ENCODE data around the gene ELMO1. TPM values are rescaled to one million over a fixed set of nuclear protein-coding genes. Genes with fewer than 3 reads are reported as not detected.

The ELMO1 gene
- total and polyA plus RNA-seq, 9 donors = 8.9 to 48.9 (median 28.0) TPM

DNA sequence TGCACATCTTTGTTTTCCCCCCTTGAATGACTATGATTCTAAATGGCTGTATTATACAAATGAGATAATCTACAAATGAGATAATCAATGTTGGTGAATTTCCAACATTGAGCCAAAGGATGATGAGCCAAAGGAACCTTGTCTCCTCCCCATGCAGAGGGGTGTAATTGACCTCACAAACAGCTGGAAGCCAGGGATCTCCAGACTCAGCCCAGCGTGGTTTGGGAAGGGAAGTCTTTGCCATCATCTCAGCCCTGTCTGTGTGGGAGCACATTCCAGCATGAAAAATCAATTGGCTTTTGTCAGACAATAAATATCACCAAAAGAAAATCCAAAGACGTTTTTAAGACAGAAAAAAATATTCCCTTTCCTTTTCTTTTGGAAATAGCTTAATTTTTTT lies 452.9 kb downstream of the ELMO1 start:
- Histone ChIP-seq H3K4me1 (ENCODE audit: insufficient read depth) (no peaks in the 10 kb centered on the region), H3K27ac (no peak overlapping the region), H3K36me3 (no peaks in the 10 kb centered on the region), H3K9me3 (no peaks in the 10 kb centered on the region), H3K4me3 (no peak overlapping the region), H3K27me3 (no peaks in the 10 kb centered on the region)
- 33 to 42% (median 37%) methylated on average over 2 of the region's 2 CpGs for WGBS, 3 donors
- TF ChIP-seq, protein P1, sequence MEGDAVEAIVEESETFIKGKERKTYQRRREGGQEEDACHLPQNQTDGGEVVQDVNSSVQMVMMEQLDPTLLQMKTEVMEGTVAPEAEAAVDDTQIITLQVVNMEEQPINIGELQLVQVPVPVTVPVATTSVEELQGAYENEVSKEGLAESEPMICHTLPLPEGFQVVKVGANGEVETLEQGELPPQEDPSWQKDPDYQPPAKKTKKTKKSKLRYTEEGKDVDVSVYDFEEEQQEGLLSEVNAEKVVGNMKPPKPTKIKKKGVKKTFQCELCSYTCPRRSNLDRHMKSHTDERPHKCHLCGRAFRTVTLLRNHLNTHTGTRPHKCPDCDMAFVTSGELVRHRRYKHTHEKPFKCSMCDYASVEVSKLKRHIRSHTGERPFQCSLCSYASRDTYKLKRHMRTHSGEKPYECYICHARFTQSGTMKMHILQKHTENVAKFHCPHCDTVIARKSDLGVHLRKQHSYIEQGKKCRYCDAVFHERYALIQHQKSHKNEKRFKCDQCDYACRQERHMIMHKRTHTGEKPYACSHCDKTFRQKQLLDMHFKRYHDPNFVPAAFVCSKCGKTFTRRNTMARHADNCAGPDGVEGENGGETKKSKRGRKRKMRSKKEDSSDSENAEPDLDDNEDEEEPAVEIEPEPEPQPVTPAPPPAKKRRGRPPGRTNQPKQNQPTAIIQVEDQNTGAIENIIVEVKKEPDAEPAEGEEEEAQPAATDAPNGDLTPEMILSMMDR (IDR thresholded peaks at IDR 0.05) = no peak
- TF ChIP-seq POLR2A (IDR thresholded peaks at IDR 0.05) (no peak), EP300 (IDR thresholded peaks at IDR 0.05) (no peak)
- intact Hi-C loops (cut with DNase I) = no loop called here
- DNase-seq = no peak

DNA sequence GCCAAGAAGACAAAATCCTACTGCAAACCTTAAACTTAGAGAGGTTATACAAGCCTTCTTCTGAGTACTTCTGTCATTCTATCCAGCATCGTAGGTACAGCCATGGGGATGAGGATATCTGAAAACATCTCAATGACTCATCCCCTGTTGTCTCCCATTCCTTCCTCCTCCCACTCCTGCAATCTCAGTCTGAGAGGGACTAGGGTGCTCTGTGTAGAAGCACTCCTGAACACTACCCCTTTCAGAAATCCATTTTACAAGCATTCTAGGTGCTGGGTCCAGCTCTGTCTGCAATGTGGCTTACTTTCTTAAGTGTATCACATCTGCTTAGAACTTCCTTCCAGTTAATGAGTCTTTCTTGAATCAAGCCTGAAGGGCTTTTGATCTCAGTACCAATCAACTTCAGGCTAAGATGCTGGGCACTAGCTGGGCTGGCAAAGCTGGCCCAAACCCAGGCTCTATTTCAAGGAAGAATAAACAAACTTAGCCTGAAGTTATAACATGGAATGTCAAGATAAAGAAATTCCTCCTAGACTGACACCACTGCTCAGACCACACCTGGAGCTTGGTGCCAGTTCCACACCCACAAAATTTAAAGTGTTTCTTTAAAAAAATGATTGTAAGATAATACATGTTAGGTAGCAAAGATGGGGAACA lies 454.1 kb downstream of the ELMO1 start:
- H3K27ac ChIP-seq = no peak overlapping the region
- H3K4me3 ChIP-seq = no peak overlapping the region
- no peaks in the 10 kb centered on the region for H3K4me1 ChIP-seq (ENCODE audit: insufficient read depth)
- no peak for DNase-seq
- H3K27me3 ChIP-seq = no peaks in the 10 kb centered on the region
- no peaks in the 10 kb centered on the region for H3K9me3 ChIP-seq
- WGBS, 3 donors = 78 to 90% (median 81%) methylated on average over 1 of the region's 1 CpG
- no peak for TF ChIP-seq POLR2A (IDR thresholded peaks at IDR 0.05)
- TF ChIP-seq EP300 (IDR thresholded peaks at IDR 0.05) = no peak
- TF ChIP-seq, protein P1 (IDR thresholded peaks at IDR 0.05) = no peak
- H3K36me3 ChIP-seq = no peaks in the 10 kb centered on the region
- intact Hi-C loops (cut with DNase I) = no loop called here

DNA sequence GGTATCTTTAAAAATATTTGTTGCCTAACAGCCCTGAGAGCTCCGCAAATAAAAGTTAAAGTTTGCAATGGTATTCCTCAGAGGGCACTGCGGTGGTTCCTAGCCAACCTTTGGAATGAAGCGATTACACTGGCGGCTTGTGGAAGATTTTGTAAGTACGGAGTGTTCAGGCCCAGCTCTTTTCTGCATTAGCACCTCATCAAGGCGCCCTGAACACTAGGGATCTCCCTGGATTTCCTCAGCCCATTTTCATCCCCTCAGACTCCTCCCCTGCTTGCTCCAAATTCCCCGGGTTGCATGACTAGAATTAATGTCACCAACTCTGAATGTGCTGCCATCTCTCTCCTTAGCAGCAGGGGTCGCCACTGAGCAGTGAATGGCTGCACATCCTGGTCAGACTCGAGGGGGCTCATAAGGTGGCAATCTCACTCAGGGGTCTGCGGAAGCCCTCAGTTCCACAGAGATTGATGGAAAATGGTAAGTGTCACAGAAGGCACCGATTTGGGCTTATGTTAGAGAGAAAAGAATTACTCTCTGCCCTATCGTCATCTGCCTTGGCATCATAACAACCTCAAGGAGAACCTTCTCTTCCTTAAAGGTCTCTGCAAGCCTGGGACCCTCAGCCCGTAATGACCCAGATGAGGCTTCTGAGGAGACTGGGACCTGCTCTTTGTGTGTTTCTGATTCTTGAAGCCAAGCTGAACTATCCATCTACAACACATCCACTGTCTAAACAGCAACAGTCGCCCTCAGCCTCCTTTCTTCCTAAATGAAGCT lies 461.5 kb downstream of the ELMO1 start:
- Histone ChIP-seq H3K27me3 (no peaks in the 10 kb centered on the region), H3K9me3 (no peaks in the 10 kb centered on the region), H3K27ac (no peak overlapping the region), H3K4me1 (ENCODE audit: insufficient read depth) (no peaks in the 10 kb centered on the region), H3K4me3 (no peak overlapping the region), H3K36me3 (no peaks in the 10 kb centered on the region)
- intact Hi-C loops (cut with DNase I) = no loop called here
- WGBS, 3 donors = 64 to 66% (median 65%) methylated on average over 14 of the region's 14 CpGs
- DNase-seq = peak; percentile 12 to 63 (median 51)
- TF ChIP-seq EP300 (IDR thresholded peaks at IDR 0.05) (no peak), POLR2A (IDR thresholded peaks at IDR 0.05) (no peak)
- TF ChIP-seq, protein P1 (IDR thresholded peaks at IDR 0.05) = peak in 2 of 3 donors; percentile 47 to 66

DNA sequence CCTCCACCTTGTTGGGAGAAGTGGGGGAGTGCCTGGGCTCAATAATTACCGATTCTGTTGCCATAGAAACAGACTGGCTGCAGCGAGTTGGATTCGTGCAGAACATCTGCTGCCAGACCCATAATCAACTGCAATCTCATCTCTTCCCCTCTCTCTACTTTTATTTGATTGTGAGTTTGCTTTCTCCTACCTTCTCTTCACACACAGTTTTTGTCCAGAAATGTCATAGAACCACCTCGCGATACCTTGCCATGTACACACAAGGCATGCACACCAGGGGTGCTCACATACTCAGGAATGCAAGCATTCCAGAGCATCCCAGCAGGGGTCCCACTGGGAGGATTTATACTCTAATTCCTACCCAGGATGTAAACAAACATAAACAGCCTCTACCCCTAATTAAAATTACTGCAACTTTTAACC lies 462.1 kb downstream of the ELMO1 start:
- intact Hi-C loops (cut with DNase I) = no loop called here

More for the DNA sequence above, 462.1 kb downstream of the ELMO1 start:
- WGBS, 3 donors = 59 to 70% (median 65%) methylated on average over 5 of the region's 5 CpGs
- TF ChIP-seq EP300 (IDR thresholded peaks at IDR 0.05) = no peak
- no peak for DNase-seq
- Histone ChIP-seq H3K4me1 (ENCODE audit: insufficient read depth) (no peaks in the 10 kb centered on the region), H3K27ac (no peak overlapping the region), H3K4me3 (no peak overlapping the region), H3K36me3 (no peaks in the 10 kb centered on the region), H3K9me3 (no peaks in the 10 kb centered on the region), H3K27me3 (no peaks in the 10 kb centered on the region)

All from ovary (tissue), 9 donors.